Activated naive CD4-positive, alpha-beta T cell treated with anti-CD3 and anti-CD28 coated beads, Interleukin-2, amount 50 U/mL, for 72 hours (primary cell): ENCODE results near the gene ANKRD10. TPM values are rescaled to one million over a fixed set of nuclear protein-coding genes. Genes with fewer than 3 reads are reported as not detected.
"Not testable (repeated sequence)": the region's sequence is repeated elsewhere in the genome, so short reads cannot be mapped to it uniquely, and the experiment has no call there.

Experiments
- ATAC-seq, 2 donors: fragments of 150-1000 bp; cut with Tn5 transposase; 2 replicates each; pipeline ENCODE4 v1.10.0; 2021; ENCODE audit warnings: mild to moderate bottlenecking in 2 of 2, moderate library complexity in 2 of 2
- DNase-seq, 2 donors: peaks; one replicate each; pipeline ENCODE4 v3.0.0; 2021 to 2022; ENCODE audit warnings: low spot score in 2 of 2
- H3K27ac Mint-ChIP-seq, 2 donors: one replicate each; pipeline ENCODE4 v1.8.0; 2022; ENCODE audit warnings: mild to moderate bottlenecking in 2 of 2, mixed read lengths in 2 of 2
- H3K36me3 Mint-ChIP-seq, 2 donors: one replicate each; pipeline ENCODE4 v1.8.0; 2022; ENCODE audit warnings: mixed read lengths in 2 of 2
- H3K9me3 Mint-ChIP-seq, 2 donors: one replicate each; pipeline ENCODE4 v1.8.0; 2022; ENCODE audit warnings: mixed read lengths in 2 of 2
- total RNA-seq, 2 donors: library from RNA; stranded (reverse); gene quantifications; one replicate each; pipeline ENCODE4 v1.2.3, GENCODE V29; 2022

Gene ANKRD10
- total RNA-seq, 2 donors from 2014 or later = 160 to 162 TPM

GRCh38 chr13:110950356-110950755 is 35.5 kb upstream of the ANKRD10 start:
- ATAC-seq = no peak
- H3K9me3 Mint-ChIP-seq = peaks cover 0 to 10% of the 10 kb centered on the region in 2 donors
- H3K27ac Mint-ChIP-seq = peak overlapping the region; percentile 14 to 50
- DNase-seq = no peak
- peaks cover 0 to 6% of the 10 kb centered on the region in 2 donors for H3K36me3 Mint-ChIP-seq

- peaks cover 0 to 10% of the 10 kb centered on the region in 2 donors for H3K9me3 Mint-ChIP-seq
- no peak for DNase-seq
- ATAC-seq = no peak
- peak overlapping the region in 1 of 2 donors; percentile 14 for H3K27ac Mint-ChIP-seq
- peaks cover 0 to 6% of the 10 kb centered on the region in 2 donors for H3K36me3 Mint-ChIP-seq
Measured at GRCh38 chr13:110949628-110950027, 34.8 kb upstream of the ANKRD10 start.

GRCh38 chr13:110949116-110949515 is 34.2 kb upstream of the ANKRD10 start:
- no peak for DNase-seq
- Mint-ChIP-seq H3K9me3 (peaks cover 0 to 10% of the 10 kb centered on the region in 2 donors), H3K36me3 (peaks cover 0 to 6% of the 10 kb centered on the region in 2 donors), H3K27ac (no peak overlapping the region)
- ATAC-seq = no peak

- H3K36me3 Mint-ChIP-seq = peaks cover 5 to 13% of the 10 kb centered on the region in 2 donors
- not testable (repeated sequence) for H3K27ac Mint-ChIP-seq, DNase-seq, ATAC-seq
- peaks cover 0 to 16% of the 10 kb centered on the region in 2 donors for H3K9me3 Mint-ChIP-seq
Measured at GRCh38 chr13:110947338-110947737, 32.5 kb upstream of the ANKRD10 start.

GRCh38 chr13:110945928-110946570 is 31.2 kb upstream of the ANKRD10 start:
- peaks cover 6 to 24% of the 10 kb centered on the region in 2 donors for H3K36me3 Mint-ChIP-seq
- peak overlapping the region in 1 of 2 donors; percentile 35 for H3K27ac Mint-ChIP-seq

GRCh38 chr13:110944968-110945927 is 30.4 kb upstream of the ANKRD10 start:
- DNase-seq (no peak), ATAC-seq (no peak)
- peak overlapping the region in 1 of 2 donors; percentile 35 for H3K27ac Mint-ChIP-seq
- H3K9me3 Mint-ChIP-seq = peaks cover 0 to 18% of the 10 kb centered on the region in 2 donors
- H3K36me3 Mint-ChIP-seq = peaks cover 6 to 28% of the 10 kb centered on the region in 2 donors

More at GRCh38 chr13:110945928-110946570, 31.2 kb upstream of the ANKRD10 start:
- H3K9me3 Mint-ChIP-seq = peaks cover 0 to 18% of the 10 kb centered on the region in 2 donors
- ATAC-seq (no peak), DNase-seq (no peak)

- Mint-ChIP-seq H3K9me3 (peaks cover 0 to 18% of the 10 kb centered on the region in 2 donors), H3K27ac (peak overlapping the region in 1 of 2 donors; percentile 61)
- no peak for DNase-seq
Measured at GRCh38 chr13:110944121-110944967, 29.5 kb upstream of the ANKRD10 start.

GRCh38 chr13:110942248-110942981 is 27.5 kb upstream of the ANKRD10 start:
- peaks cover 0 to 34% of the 10 kb centered on the region in 2 donors for H3K9me3 Mint-ChIP-seq
- H3K27ac Mint-ChIP-seq = peak overlapping the region; percentile 86 to 88
- H3K36me3 Mint-ChIP-seq = peaks cover 6 to 49% of the 10 kb centered on the region in 2 donors
- DNase-seq (peak in 1 of 2 donors; percentile 43), ATAC-seq (peak; percentile 92 to 94)

More at GRCh38 chr13:110944121-110944967, 29.5 kb upstream of the ANKRD10 start:
- ATAC-seq = peak; percentile 62 to 75
- peaks cover 6 to 31% of the 10 kb centered on the region in 2 donors for H3K36me3 Mint-ChIP-seq

- H3K9me3 Mint-ChIP-seq = peaks cover 27 to 68% of the 10 kb centered on the region in 2 donors
- H3K27ac Mint-ChIP-seq = no peak overlapping the region
- peak; percentile 49 to 55 for ATAC-seq
- H3K36me3 Mint-ChIP-seq = peaks cover 36 to 85% of the 10 kb centered on the region in 2 donors
- no peak for DNase-seq
Measured at GRCh38 chr13:110938662-110939421, 24.0 kb upstream of the ANKRD10 start.

GRCh38 chr13:110937511-110938285 is 22.8 kb upstream of the ANKRD10 start:
- Mint-ChIP-seq H3K36me3 (peaks cover 46 to 93% of the 10 kb centered on the region in 2 donors), H3K9me3 (peaks cover 37 to 77% of the 10 kb centered on the region in 2 donors), H3K27ac (no peak overlapping the region)
- ATAC-seq (no peak), DNase-seq (no peak)

GRCh38 chr13:110936519-110936918 is 21.6 kb upstream of the ANKRD10 start:
- H3K36me3 Mint-ChIP-seq = peaks cover 46 to 86% of the 10 kb centered on the region in 2 donors
- ATAC-seq (no peak), DNase-seq (no peak)
- H3K27ac Mint-ChIP-seq = peak overlapping the region in 1 of 2 donors; percentile 32
- peaks cover 41 to 76% of the 10 kb centered on the region in 2 donors for H3K9me3 Mint-ChIP-seq

- ATAC-seq (no peak), DNase-seq (no peak)
- H3K36me3 Mint-ChIP-seq = peaks cover 46 to 53% of the 10 kb centered on the region in 2 donors
- H3K27ac Mint-ChIP-seq = no peak overlapping the region
- H3K9me3 Mint-ChIP-seq = peaks cover 41 to 60% of the 10 kb centered on the region in 2 donors
Measured at GRCh38 chr13:110932588-110932987, 17.7 kb upstream of the ANKRD10 start.

- Mint-ChIP-seq H3K36me3 (peaks cover 20% of the 10 kb centered on the region in 2 donors), H3K27ac (peak overlapping the region; percentile 27 to 57), H3K9me3 (peaks cover 18 to 28% of the 10 kb centered on the region in 2 donors)
- ATAC-seq (peak in 1 of 2 donors; percentile 37), DNase-seq (no peak)
Measured at GRCh38 chr13:110929104-110929777, 14.4 kb upstream of the ANKRD10 start.
